ENCODE measurements around the gene ODC1.

The ODC1 gene

GRCh38 chr2:10447895-10448575 is at the start of gene ODC1:
TSS of gene ODC1 (minus strand) at chr2:10448327. CDS start at chr2:10445032, 3,295 bp downstream.
- no peak for TF ChIP-seq CTCF (IDR thresholded peaks at IDR 0.05)

- no peak for TF ChIP-seq CTCF (IDR thresholded peaks at IDR 0.05)
These were observed 49.7 kb upstream of the ODC1 start for GRCh38 chr2:10497797-10498251.

GRCh38 chr2:10495988-10496313 is 47.8 kb upstream of the ODC1 start:
- no peak for TF ChIP-seq CTCF (IDR thresholded peaks at IDR 0.05)

- TF ChIP-seq CTCF (IDR thresholded peaks at IDR 0.05): no peak
These were observed 47.3 kb upstream of the ODC1 start for GRCh38 chr2:10495311-10495987.

- no peak for TF ChIP-seq CTCF (IDR thresholded peaks at IDR 0.05)
These were observed 46.4 kb upstream of the ODC1 start for GRCh38 chr2:10494351-10495066.

GRCh38 chr2:10493634-10494281 is 45.6 kb upstream of the ODC1 start:
- TF ChIP-seq CTCF (IDR thresholded peaks at IDR 0.05): no peak

- TF ChIP-seq CTCF (IDR thresholded peaks at IDR 0.05): no peak
These were observed 45.0 kb upstream of the ODC1 start for GRCh38 chr2:10493075-10493633.

Measured in LNCAP (cell line).